Colonic mucosa (tissue), 4 donors: Measurements from ENCODE around the gene RPL34. TPM values are rescaled to one million over a fixed set of nuclear protein-coding genes. Genes with fewer than 3 reads are reported as not detected.

Source experiments
- DNase-seq: peaks from one replicate; pipeline ENCODE4 v3.0.0-alpha.2; 2020
- H3K27ac ChIP-seq: fragments of 200-600 bp; one replicate; pipeline ENCODE4 v1.8.0; 2021
- H3K27me3 ChIP-seq: fragments of 200-600 bp; one replicate; pipeline ENCODE4 v1.8.0; 2021
- H3K36me3 ChIP-seq: fragments of 200-600 bp; one replicate; pipeline ENCODE4 v1.8.0; 2021
- H3K4me1 ChIP-seq: fragments of 200-600 bp; one replicate; pipeline ENCODE4 v1.8.0; 2021; ENCODE audit warnings: mild to moderate bottlenecking
- H3K4me3 ChIP-seq: fragments of 200-600 bp; one replicate; pipeline ENCODE4 v1.8.0; 2021
- H3K9ac ChIP-seq, 2 donors: one replicate each; pipeline ENCODE4 v1.7.0; 2013; ENCODE audit warnings: control low read depth in 2 of 2, low read depth in 2 of 2, low read length in 2 of 2
- H3K9me3 ChIP-seq: fragments of 200-600 bp; one replicate; pipeline ENCODE4 v1.8.0; 2021
- intact Hi-C: fragments of 100-400 bp; cut with DNase I; formaldehyde crosslinking; loops from one replicate; pipeline ENCODE4 v1.14.1; 2022
- total RNA-seq, 2 donors: library from RNA; stranded (reverse); fragmentation: NEBNext Ultra II Directional in 1 of 2; extraction: Animal tissue kit (Norgen Biotek cat#: 25700) in 1 of 2; gene quantifications; one replicate each; pipeline ENCODE4 v1.2.1, GENCODE V29; 2021
- TF ChIP-seq, protein P1 (sequence below): fragments of 200-600 bp; IDR thresholded peaks from one replicate; pipeline ENCODE4 v1.8.0; 2022; ENCODE audit warnings: antibody characterized with exemption, mild to moderate bottlenecking
- donor health status: healthy.
- donor health status: DM: no; HTN: no; CAD: no.
- donor health status: DM: no; HTN: no; CAD: no.

The RPL34 gene
- total RNA-seq, 2 donors from 2014 or later = 838 to 1,046 TPM

GRCh38 chr4:108612365-108612764, 8.0 kb upstream of the RPL34 start:
- H3K27me3 ChIP-seq = no peaks in the 10 kb centered on the region
- no peak overlapping the region for H3K4me3 ChIP-seq
- no peaks in the 10 kb centered on the region for H3K4me1 ChIP-seq
- TF ChIP-seq, protein P1, sequence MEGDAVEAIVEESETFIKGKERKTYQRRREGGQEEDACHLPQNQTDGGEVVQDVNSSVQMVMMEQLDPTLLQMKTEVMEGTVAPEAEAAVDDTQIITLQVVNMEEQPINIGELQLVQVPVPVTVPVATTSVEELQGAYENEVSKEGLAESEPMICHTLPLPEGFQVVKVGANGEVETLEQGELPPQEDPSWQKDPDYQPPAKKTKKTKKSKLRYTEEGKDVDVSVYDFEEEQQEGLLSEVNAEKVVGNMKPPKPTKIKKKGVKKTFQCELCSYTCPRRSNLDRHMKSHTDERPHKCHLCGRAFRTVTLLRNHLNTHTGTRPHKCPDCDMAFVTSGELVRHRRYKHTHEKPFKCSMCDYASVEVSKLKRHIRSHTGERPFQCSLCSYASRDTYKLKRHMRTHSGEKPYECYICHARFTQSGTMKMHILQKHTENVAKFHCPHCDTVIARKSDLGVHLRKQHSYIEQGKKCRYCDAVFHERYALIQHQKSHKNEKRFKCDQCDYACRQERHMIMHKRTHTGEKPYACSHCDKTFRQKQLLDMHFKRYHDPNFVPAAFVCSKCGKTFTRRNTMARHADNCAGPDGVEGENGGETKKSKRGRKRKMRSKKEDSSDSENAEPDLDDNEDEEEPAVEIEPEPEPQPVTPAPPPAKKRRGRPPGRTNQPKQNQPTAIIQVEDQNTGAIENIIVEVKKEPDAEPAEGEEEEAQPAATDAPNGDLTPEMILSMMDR = no peak
- H3K9ac ChIP-seq = no peak overlapping the region
- no peaks in the 10 kb centered on the region for H3K36me3 ChIP-seq
- no peak overlapping the region for H3K27ac ChIP-seq
- DNase-seq = no peak
- H3K9me3 ChIP-seq = no peaks in the 10 kb centered on the region
- intact Hi-C loops = no loop called here

DNA sequence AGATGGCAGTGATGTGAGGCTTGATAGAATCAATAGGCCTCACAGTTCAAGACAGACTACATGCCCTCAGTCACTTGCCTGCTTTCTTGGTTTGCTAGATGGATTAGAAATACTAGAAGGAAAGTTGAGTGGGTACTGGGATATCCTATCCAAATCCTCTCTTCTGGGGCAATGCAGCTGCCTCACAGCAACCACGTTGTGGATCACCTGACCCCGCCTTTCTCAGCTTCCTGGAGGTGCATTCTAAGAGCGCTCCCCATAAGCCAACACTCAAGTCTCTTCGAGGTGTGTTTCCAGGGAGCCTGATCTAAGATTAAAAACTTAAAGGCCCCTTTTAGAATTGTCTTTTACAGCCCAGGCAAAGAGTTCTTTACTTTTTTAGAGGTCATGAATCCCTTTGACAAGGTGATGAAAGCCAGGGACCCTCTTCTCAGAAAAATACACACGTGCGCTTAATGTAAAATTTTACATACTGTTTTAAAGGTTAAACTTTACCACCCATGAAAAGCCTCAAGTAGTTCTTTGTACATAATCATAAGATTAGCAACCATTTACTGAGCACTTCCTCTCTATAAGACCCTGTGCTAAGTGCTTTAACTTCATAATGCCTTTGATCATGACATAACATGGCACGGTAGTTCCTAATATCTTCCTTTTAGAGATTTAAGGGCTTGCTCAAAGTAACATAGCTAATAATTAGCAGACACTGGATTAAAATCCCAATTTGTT, 840 bp upstream of the RPL34 start:
- TF ChIP-seq, protein P1 = no peak
- Histone ChIP-seq H3K36me3 (peaks cover 3% of the 10 kb centered on the region), H3K27me3 (no peaks in the 10 kb centered on the region), H3K4me1 (peaks cover 6% of the 10 kb centered on the region), H3K9me3 (no peaks in the 10 kb centered on the region), H3K9ac (peak overlapping the region in 1 of 2 donors; percentile 41), H3K4me3 (peak overlapping the region; percentile 60), H3K27ac (no peak overlapping the region)
- no peak for DNase-seq
- intact Hi-C loops = no loop called here

DNA sequence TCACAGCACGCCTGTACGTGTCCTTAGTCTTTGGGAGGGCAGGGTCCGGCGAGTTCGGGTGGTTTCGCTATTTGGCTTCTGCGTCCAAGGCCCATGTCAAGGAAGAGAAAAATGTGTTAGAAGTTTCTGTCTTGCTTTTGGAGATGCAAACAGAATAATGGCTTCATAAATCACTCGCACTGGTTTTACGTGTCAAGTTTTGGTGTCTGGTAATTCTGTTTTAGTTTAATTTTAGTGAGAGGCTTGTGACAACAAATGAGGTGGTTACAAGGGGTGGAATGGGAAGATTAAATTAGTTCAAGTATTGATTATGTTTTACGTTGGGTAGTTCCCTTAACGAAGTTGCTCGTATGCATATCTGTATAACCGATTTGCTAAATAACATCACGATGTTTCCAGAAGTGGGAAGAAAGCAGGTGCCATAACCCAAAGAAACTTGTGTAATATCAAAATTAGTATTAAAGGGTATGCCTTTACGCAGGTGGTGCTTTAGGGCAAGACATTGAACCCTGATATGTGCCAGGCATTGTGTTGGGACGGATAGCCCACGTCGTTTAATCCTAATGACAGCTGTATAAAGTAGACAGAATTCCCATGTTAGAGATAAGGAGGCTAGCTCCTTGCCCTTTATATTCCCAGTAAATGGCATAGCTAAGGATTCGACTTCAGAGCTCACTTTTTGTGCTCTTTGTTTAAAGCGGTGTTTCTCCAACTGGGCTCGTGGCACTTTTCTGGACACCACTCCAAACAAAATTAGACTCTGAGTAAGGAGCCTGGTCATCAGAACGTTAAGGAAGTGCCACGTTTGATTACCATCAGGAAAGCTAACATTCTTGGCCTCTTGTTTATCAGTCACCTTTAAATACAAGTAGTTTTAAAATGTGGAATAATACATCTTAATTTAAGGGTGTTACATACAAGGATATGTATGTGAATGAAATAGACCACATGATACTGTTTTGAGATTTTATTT, 843 bp downstream of the RPL34 start:
- Histone ChIP-seq H3K9me3 (no peaks in the 10 kb centered on the region), H3K4me1 (peaks cover 6% of the 10 kb centered on the region), H3K9ac (peak overlapping the region; percentile 80 to 89), H3K27me3 (no peaks in the 10 kb centered on the region), H3K4me3 (peak overlapping the region; percentile 60), H3K36me3 (peaks cover 20% of the 10 kb centered on the region), H3K27ac (peak overlapping the region; percentile 79)
- intact Hi-C loops = no loop called here
- no peak for DNase-seq
- TF ChIP-seq, protein P1 = no peak

- TF ChIP-seq, protein P1 = no peak
- peaks cover 21% of the 10 kb centered on the region for H3K36me3 ChIP-seq
- DNase-seq = no peak
- H3K4me1 ChIP-seq = peaks cover 6% of the 10 kb centered on the region
- H3K9me3 ChIP-seq = no peaks in the 10 kb centered on the region
- no peaks in the 10 kb centered on the region for H3K27me3 ChIP-seq
- no peak overlapping the region for H3K4me3 ChIP-seq
- H3K9ac ChIP-seq = peak overlapping the region in 1 of 2 donors; percentile 89
- intact Hi-C loops = no loop called here
- no peak overlapping the region for H3K27ac ChIP-seq
These were observed 1.6 kb downstream of the RPL34 start for GRCh38 chr4:108622022-108622421.

DNA sequence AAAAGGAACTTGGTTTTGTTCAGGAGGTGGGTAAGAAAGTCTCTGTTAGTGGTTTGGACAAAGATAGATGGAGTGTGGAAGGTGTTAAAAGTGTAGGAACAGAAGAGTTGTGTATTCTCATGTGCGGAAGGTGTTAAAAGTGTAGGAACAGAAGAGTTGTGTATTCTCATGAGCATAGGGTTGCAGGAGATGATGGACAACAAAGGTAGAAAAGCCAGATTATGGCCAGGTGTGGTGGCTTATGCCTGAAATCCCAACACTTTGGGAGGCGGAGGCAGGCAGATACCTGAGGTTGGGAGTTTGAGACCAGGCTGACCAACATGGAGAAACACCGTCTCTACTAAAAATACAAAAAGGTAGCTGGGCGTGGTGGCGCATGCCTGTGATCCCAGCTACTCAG, 2.5 kb downstream of the RPL34 start:
- Histone ChIP-seq H3K27ac (no peak overlapping the region), H3K4me1 (peaks cover 6% of the 10 kb centered on the region), H3K9me3 (no peaks in the 10 kb centered on the region), H3K9ac (no peak overlapping the region), H3K4me3 (no peak overlapping the region), H3K27me3 (no peaks in the 10 kb centered on the region), H3K36me3 (peaks cover 21% of the 10 kb centered on the region)
- TF ChIP-seq, protein P1 = no peak
- no peak for DNase-seq
- intact Hi-C loops = no loop called here
